HG03378 (cell line): Measurements from ENCODE around the gene TENT4A.
"Not testable (repeated sequence)": the region's sequence is repeated elsewhere in the genome, so short reads cannot be mapped to it uniquely, and the experiment has no call there.

Source experiments
- ATAC-seq: cut with Tn5 transposase; IDR thresholded peaks from one replicate; pipeline ENCODE4 v1.9.1; 2021; ENCODE audit warnings: mild to moderate bottlenecking, moderate library complexity; ENCODE audit not compliant: unreplicated experiment

The TENT4A gene

DNA sequence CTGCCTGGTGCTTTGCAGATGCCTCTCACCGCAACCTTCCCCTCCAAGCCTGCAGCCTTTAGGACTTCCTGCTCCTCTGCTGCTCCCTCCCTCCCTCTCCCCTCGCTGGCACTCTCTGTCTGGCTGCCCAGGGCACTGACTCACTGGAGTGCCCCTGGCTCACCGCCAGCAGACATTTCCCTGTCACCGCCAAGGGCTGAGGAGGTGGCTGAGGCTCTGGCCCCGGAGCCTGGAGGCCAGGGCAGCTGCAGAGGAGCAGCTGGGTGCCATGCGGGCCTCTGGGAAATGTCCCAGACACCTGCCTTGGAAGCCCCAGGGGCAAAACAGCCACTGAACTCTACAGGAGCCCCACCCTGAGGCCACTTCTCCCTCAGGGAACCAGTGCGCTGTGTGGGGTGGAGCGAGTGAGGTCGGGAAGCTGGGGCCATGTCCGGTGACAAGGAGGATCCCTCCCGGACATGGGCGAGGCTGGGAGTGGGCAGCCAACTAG lies 53.4 kb downstream of the TENT4A start:
- peak; percentile 39 for ATAC-seq

DNA sequence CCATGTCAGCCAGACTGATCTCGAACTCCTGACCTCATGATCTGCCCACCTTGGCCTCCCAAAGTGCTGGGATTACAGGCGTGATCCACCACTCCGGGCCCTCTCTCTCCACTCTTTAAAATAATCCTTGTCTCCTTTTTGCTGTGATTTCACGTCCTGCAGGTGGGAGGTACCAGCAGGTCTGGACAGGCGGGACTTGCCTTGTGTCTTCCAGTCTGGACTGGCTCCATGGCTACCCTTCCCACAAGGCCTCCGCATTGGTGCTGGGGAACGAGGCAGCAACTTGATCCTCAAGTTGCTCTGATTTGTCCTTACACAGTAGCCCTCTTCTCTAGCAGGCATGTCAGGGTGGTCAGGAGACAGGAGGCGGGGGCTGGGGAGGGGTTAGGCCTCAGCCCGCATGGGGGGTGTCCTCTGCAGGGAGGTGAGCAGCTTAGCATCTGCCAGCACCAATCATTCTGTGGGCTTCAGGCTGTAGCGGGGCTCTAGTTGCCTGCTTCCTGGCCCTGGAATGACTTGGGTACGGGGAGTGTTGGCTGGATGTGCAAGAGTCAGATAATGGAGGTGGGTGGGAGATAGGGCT lies 54.3 kb downstream of the TENT4A start:
- no peak for ATAC-seq

DNA sequence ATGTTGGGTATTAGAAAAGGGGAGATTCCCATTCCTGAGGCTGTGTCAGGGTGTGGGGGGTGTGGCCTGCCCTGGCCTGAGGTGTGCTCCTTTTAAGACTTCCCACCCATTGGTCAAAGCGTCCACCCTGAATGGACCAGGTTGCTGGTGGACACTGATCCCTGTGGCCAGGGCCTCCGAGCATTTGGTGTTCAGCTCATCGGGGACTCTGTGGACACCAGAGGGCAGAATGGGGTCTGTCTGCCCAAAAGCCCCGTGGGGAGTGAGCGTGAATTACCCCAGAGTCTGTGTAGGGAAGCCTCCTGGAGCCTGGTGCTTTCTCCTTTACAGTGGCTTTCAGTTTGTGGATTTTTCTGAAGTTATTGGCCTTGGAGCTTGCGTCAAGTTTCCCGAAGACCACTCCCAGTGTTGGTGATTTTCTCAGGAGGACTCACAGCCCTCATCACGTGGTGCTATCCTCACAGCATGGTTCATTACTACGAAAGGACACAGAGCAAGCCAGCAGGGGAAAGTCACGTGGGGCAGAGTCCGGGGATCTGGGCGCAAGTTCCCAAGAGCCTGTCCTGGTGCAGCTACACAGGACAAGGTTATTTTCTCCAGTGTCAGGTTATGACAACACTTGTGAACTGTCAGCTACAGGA lies 55.5 kb downstream of the TENT4A start:
- no peak for ATAC-seq

DNA sequence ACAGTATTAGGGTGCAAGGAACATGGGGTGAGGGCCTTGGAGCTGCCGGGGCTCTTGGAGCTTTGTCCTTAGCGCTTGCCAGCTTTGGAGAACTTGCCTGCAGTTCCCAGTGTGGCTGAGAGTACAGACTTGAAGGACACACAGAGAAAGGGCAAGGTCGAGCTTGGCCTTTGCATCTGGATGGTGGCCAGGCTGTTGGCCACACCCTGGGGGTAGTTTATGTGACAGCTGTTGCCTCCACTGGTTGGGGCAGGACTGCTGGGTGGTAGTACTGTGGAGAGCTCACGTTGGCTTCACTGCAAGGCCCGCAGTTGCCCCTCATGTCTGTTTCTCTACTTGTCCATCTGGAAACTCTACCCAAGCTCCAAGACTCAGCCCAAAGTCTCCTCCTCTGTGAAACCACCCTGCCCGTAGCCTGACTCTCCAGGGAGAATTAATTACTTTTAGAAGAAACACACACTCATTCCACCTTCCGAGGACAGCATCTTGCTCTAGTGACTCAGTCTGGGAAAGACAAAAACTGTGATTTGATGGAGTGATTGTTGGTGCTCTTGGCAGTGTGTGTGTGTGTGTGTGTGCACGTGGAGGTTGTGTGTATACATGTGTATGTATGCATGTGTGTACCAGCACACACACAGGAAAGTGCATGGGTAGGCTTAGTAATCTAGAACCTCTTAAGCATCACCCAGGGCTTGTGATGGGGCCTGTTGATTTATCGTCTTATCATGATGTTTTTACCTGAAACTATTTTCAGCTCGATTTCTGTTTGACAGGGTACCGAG lies 57.8 kb downstream of the TENT4A start:
- ATAC-seq, result no peak

DNA sequence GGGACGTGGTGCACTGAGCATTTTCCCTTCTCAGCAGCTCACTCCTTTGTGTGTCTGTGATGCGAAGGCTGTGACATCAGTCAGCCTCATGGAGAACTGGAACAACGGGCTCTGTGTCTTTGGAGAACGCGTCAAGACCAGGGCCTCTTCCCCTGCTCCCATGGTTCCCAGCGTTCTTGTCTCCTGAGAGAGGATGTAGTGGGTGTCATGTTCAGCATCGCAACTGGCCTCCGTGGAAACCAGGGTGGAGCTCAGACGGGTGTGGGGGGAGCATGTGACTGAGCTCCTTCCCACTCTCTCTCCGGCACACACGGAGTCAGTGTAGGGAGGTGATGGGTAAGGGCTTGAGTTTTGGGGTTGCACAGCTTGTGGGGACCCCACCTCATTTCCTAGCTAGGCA lies 59.7 kb downstream of the TENT4A start:
- ATAC-seq, result no peak

DNA sequence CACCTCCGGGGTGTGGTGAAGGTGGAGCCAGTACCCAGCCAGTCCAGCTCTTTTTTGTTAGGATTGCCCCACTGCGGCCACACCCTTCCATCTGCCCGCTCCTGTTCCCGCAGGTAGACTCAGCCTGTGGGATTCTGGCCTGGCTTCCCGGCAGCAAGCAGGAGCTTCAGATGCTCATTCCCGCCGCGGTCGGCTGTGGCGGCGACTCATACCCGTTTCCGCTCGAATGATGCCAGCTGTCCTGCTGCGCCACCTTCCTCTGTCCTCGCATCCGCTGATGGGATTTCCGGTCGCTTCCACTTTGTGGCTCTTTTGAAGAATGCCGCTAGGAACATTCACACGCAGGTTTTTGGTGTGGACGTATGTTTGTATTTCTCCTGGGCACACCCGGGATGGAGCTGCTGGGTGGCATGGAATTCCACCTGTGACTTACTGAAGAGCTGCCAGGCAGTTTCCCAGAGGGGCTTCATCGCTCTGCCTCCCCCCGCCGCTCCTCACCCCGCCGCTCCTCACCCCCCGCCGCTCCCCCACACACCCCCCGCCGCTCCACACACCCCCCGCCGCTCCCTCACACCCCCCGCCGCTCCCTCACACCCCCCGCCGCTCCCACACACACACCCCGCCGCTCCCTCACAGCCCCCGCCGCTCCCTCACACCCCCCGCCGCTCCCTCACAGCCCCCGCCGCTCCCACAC lies 60.3 kb downstream of the TENT4A start:
- no peak for ATAC-seq

DNA sequence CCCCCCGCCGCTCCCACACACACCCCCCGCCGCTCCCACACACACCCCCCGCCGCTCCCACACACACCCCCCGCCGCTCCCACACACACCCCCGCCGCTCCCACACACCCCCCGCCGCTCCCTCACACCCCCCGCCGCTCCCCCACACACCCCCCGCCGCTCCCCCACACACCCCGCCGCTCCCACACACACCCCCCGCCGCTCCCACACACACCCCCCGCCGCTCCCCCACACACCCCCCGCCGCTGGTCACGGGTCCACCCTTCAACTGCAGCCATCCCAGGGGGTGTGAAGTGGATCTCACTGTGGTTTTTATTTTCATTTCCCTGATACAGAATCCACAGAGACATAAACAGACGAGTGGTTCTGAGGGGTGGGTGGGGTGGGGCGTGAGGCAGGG lies 61.0 kb downstream of the TENT4A start:
- ATAC-seq, result not testable (repeated sequence)

DNA sequence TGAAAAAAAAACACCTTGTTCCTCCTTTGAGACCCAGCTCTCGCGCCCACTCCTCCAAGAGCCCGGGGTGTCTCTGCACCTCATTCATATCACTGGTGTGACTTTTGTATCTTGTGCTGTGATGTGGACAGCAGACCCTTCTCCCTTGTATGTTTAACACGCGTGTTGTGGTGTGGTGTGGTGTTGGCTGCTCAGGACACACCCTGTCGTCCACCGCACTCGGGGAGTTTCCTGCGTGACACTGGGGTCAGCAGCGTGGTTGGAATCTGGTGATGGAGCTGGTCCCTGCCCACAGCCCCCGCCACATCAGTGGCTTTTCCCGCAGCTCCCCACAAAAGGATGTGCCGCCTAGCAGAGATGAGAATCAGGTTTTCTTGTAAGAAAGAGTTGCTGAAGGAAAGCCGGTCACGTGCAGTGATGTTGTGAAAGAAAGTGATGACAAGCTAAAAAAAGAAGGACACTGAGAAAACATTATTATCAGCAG lies 61.5 kb downstream of the TENT4A start:
- ATAC-seq, result no peak

DNA sequence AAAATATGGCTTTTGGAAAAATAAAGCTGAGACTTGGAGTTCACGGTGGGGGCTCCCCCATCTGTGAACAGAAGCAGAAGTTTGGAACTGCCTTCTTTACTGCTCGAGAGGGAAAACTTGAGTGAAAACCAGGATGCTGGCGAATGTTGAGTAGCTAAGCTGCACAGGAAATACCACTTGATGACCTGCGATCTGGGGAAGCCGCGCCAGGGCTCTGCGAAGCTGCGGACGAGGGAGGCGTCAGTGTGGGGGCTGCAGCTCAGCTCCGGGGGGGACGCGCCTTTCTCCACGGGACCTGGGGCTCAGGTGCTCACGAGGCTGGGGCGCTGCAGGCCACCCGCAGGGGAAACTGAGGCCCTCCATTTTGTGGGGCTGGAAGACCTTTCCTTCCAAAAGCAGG lies 62.3 kb downstream of the TENT4A start:
- ATAC-seq, result no peak

DNA sequence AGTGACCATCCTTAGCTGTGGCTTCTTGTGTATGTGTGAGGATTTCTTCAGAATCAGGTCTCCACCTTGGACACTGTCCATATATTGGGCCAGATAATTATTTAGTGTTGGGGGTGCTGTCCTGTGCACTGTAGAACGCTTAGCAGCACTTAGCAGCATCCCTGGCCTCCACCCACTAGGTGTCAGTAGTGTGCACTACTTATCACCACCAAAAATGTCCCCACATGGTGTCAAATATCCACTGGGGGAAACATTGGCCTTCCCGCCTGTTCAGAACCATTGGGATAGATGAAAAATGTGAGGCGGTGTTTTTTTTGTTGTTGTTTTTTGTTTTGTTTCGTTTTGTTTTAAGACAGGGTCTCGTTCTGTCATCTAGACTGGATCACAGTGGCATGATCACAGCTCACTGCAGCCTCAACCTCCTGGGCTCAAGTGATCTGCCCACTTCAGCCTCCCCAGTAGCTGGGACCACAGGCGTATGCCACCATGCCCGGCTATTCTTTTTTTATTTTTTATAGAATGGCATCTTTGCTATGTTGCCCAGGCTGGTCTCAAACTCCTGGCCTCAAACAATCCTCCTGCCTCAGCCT lies 67.7 kb downstream of the TENT4A start:
- peak; percentile 93 for ATAC-seq

DNA sequence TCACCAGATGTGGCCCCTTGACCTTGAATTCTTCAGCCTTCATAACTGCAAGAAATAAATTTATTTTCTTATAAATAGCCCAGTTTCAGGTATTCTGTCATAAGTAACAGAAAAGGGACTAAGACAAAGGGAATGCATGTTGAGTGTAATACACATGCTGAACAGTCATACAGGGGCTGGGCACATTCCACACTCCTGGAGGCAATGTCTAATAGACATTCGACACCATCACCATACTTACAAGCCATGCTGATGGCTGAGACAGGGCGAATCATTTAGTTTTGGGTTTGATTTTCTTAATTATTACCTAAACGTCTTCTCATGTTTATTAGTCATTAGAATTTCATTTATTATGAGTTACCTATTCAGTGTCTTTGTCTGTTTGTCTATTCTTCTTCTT lies 68.5 kb downstream of the TENT4A start:
- no peak for ATAC-seq

DNA sequence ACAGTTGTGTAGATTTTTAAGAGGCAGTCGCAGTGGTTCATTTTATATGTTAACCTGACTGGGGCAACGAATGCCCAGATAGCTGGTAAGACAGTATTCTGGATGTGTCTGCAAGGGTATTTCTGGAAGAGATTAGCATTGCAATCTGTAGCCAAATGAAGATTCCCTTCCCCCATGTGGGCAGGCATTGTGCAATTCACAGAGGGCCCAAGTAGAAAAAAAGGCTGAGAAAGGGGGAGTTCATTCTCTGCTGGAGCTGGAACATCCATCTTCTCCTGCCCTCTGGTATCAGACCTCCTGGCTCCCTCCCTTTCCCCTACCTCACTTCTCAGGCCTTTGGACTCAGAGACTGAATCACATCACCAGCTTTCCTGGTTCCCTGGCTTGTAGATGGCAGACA lies 70.6 kb downstream of the TENT4A start:
- ATAC-seq, result no peak

DNA sequence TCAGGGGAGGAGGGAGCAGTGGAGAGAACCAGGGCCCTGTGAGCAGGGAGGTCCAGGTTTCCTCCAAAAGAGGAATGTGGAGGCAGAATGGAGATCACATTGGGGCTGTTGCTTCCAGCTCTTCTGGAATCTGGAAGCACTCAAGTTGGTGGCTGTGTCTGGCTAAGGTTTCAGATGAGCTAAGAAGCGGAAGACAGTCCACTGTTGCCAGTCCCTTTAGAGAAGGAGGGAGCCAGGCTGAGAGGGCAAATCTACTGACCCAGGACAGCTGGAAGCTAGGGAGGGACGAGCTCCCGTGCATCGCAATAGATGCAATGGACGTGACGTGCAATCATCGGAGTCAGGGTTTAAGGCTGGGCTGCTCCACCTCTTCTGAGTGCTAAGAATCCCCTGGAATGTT lies 71.2 kb downstream of the TENT4A start:
- ATAC-seq, result no peak

DNA sequence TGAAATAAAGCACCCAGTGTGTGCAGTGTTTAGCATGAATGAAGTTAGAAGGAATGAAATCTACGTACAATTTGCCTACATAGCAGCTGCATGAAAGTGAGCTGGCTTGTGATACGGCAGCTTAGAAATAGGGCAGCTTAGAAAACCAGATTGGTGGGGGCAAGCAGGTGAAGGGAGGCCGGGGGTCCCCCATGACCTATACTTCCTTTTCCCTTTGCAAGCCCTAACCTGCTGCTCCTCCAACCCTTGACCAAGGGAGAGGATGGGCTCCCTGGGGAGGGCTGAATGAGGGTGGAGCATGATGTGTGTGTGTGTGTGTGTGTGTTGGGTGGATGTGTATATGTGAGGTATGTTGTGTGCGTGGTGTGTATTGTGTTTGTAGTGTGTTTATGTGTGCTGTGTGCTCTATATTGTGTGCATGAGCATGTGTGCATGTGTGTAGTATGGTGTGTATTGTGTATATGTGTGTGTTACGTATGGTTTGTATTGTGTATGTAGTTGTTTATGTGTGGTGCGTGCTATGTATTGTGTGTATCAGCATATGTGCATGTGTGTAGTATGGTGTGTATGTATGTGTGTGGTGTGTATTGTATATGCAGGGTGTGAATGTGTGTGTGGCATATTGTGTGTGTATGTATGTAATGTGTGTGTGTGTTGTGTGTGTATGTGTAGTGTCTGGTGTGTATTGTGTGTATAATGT lies 72.1 kb downstream of the TENT4A start:
- ATAC-seq, result no peak

DNA sequence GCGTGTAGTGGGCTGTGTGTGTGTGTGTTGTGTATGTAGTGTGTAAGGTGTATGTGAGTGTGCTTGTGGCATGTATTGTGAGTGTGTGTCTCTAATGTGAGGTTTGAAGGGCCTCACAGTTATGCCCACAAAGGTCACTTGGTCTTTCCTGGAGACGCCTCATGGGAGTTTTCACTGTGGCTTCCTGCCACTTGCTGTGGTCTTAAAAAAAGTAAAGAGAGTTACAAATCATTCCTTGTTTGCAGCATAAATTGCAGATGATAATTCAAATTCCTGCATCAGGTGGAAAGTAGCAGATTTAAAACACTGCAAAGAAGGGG lies 72.6 kb downstream of the TENT4A start:
- no peak for ATAC-seq

DNA sequence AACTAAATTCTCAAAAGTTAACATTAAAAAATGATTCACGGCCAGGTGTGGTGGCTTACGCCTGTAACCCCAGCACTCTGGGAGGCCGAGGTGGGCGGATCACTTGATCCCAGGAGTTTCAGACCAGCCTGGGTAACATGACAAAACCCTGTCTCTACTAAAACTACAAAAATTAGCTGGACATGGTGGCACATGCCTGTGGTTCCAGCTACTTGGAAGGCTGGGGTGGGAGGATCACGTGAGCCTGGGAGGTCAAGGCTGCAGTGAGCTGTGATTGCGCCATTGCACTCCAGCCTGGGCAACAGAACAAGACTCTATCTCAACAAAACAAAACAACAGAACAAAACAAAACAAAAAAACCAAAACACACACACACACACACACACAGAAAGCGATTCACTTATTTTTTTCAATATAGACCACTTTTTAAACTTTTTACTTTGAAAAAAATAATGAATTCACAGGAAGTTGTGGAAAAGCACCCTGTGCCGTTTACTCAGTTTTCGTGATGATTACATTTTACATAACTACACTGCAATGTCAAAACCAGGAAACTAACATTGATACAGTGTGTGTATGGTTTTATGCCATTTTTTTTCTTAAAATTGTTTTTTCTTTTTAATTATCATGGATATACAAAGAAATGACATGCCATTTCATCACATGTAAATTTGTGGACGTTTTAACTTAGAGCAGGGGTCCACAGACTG lies 73.7 kb downstream of the TENT4A start:
- ATAC-seq, result no peak

DNA sequence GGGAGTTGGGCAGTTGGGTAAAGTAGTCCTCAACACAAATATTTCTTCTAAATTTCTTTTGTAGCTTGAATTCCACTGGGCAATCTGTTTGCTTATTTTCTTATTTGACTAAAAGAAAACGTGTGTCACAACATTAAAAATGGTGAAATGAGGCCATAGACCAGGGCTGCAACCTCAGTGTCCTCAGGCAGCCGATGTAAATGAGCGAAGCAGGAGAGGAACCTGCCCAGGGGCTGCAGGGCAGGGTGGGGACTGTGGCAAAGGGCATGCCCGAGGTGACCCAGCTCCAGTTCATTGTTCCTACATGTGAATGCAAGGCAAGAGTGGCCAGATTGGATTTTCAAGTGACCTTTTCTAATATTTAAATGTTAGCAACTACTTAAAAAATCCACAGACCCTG lies 74.7 kb downstream of the TENT4A start:
- no peak for ATAC-seq

DNA sequence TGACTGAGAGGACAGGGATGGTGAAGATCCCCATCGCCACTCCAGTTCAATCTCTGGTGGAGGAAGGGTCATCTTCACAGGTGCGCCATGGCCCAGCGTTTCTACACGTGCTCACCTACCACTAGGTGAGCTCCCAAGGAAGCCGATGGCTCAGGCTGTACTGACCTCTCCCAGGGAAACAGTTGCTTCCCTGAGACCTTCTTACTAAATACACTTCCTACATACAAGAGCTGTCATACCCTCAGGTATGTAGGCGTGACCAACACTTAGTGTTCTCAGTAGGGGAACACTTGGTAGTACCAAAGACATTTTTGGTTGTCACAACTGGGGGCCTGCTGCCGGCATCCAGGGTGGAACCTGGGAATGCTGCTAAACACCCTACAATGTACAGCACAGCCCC lies 75.2 kb downstream of the TENT4A start:
- no peak for ATAC-seq

DNA sequence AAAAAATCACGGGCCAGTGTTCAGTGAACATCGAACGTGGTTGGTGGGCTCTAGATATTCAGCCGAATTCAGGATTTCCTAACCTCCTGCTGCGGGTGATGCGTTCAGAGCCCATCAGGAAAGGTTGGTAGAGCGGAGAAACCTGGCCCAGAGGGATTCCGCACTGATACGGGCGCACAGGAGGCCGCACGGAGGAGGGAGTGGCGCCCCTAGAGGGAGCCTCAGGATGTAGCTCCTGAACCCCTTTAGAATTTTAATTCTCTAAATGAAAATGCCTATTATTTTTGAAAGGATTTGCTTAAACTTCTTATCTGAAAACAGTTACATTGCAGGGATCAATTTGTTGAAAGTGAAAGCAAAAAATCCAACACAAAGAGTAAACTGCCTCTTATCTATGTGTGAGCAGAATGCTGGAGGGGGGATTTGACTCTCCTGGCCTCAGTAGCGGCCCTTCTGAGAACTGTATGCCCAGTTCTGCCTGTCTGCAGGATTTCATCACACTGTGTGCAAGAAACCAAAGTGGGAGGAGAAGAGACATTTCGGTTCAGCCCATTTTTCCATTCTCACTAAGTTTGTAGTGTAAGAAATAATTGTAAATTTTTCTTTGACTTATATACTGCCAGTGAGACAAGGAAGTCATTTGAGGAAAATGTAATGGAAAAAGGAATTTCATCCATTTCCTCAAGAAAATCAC lies 75.9 kb downstream of the TENT4A start:
- no peak for ATAC-seq
